H9 (cell line): ENCODE results near the gene CC2D2B. TPM values are rescaled to one million over a fixed set of nuclear protein-coding genes. Genes with fewer than 3 reads are reported as not detected.

Experiments
- DNase-seq: peaks from one replicate; pipeline ENCODE4 v3.0.0-alpha.2; 2017
- H2AFZ ChIP-seq: one replicate; pipeline ENCODE4 v1.6.1; 2013; ENCODE audit warnings: mild to moderate bottlenecking, low read length, control low read depth, moderate library complexity
- H2AK5ac ChIP-seq: 2 replicates; pipeline ENCODE4 v1.6.1; 2013; ENCODE audit warnings: low read length, control low read depth, mixed read lengths; ENCODE audit not compliant: insufficient read length
- H2BK120ac ChIP-seq: one replicate; pipeline ENCODE4 v1.6.1; 2013; ENCODE audit warnings: low read depth, mild to moderate bottlenecking, low read length, control low read depth, inconsistent platforms; ENCODE audit not compliant: poor library complexity, severe bottlenecking
- H2BK12ac ChIP-seq: 2 replicates; pipeline ENCODE4 v1.6.1; 2013; ENCODE audit warnings: low read length, control low read depth, mixed read lengths, low read depth; ENCODE audit not compliant: insufficient read length
- H2BK15ac ChIP-seq: 2 replicates; pipeline ENCODE4 v1.6.1; 2013; ENCODE audit warnings: low read depth, low read length, control low read depth
- H2BK20ac ChIP-seq: one replicate; pipeline ENCODE4 v1.6.1; 2013; ENCODE audit warnings: low read depth, mild to moderate bottlenecking, low read length, control low read depth, inconsistent platforms; ENCODE audit not compliant: poor library complexity, severe bottlenecking
- H2BK5ac ChIP-seq: 2 replicates; pipeline ENCODE4 v1.6.1; 2013; ENCODE audit warnings: low read length, control low read depth, mixed read lengths; ENCODE audit not compliant: insufficient read length
- H3K14ac ChIP-seq: 2 replicates; pipeline ENCODE4 v1.6.1; 2013; ENCODE audit warnings: low read length, control low read depth; ENCODE audit not compliant: insufficient read depth
- H3K18ac ChIP-seq: 2 replicates; pipeline ENCODE4 v1.6.1; 2013; ENCODE audit warnings: low read depth, mild to moderate bottlenecking, mixed read lengths, low read length, control low read depth; ENCODE audit not compliant: insufficient read length
- H3K23ac ChIP-seq: 2 replicates; pipeline ENCODE4 v1.6.1; 2013; ENCODE audit warnings: low read length, control low read depth, mixed read lengths, low read depth; ENCODE audit not compliant: insufficient read length
- H3K23me2 ChIP-seq: 2 replicates; pipeline ENCODE4 v1.6.1; 2013; ENCODE audit warnings: low read depth, mild to moderate bottlenecking, mixed read lengths, low read length, control low read depth; ENCODE audit not compliant: insufficient read length, poor library complexity, severe bottlenecking
- H3K27ac ChIP-seq: 2 replicates; pipeline ENCODE4 v1.5.1; 2013; ENCODE audit warnings: low read length, control low read depth, mixed read lengths, low read depth; ENCODE audit not compliant: insufficient read length
- H3K27me3 ChIP-seq: 2 replicates; pipeline ENCODE4 v1.6.1; 2013; ENCODE audit warnings: low read length, control low read depth, inconsistent platforms; ENCODE audit not compliant: insufficient read depth
- H3K4ac ChIP-seq: 2 replicates; pipeline ENCODE4 v1.6.1; 2013; ENCODE audit warnings: low read depth, mild to moderate bottlenecking, control low read depth, inconsistent platforms, low read length, moderate library complexity
- H3K4me1 ChIP-seq: 2 replicates; pipeline ENCODE4 v1.6.1; 2013; ENCODE audit warnings: low read length, control low read depth, inconsistent platforms; ENCODE audit not compliant: insufficient read depth
- H3K4me2 ChIP-seq: 2 replicates; pipeline ENCODE4 v1.6.1; 2013; ENCODE audit warnings: low read length, control low read depth, mixed read lengths; ENCODE audit not compliant: insufficient read length, insufficient read depth
- H3K56ac ChIP-seq: 2 replicates; pipeline ENCODE4 v1.6.1; 2013; ENCODE audit warnings: low read depth, mild to moderate bottlenecking, mixed read lengths, low read length, control low read depth; ENCODE audit not compliant: insufficient read length
- H3K79me1 ChIP-seq: 2 replicates; pipeline ENCODE4 v1.6.1; 2013; ENCODE audit warnings: low read depth, mild to moderate bottlenecking, moderate library complexity, low read length, control low read depth, inconsistent platforms; ENCODE audit not compliant: insufficient read depth, poor library complexity, severe bottlenecking
- H3K79me2 ChIP-seq: 2 replicates; pipeline ENCODE4 v1.6.1; 2013; ENCODE audit warnings: low read length, control low read depth, inconsistent platforms; ENCODE audit not compliant: insufficient read depth
- H3K9ac ChIP-seq: 2 replicates; pipeline ENCODE4 v1.6.1; 2013; ENCODE audit warnings: low read length, control low read depth, mixed read lengths; ENCODE audit not compliant: insufficient read length; ENCODE audit errors: extremely low read depth
- H3K9me3 ChIP-seq: one replicate; pipeline ENCODE4 v1.6.1; 2013; ENCODE audit warnings: low read depth, low read length, inconsistent platforms; ENCODE audit not compliant: control insufficient read depth
- H3T11ph ChIP-seq: one replicate; pipeline ENCODE4 v1.6.1; 2013; ENCODE audit warnings: mild to moderate bottlenecking, low read length, control low read depth, inconsistent platforms
- H4K20me1 ChIP-seq: one replicate; pipeline ENCODE4 v1.6.1; 2013; ENCODE audit not compliant: control insufficient read depth, insufficient read length, insufficient read depth
- H4K5ac ChIP-seq: 2 replicates; pipeline ENCODE4 v1.6.1; 2013; ENCODE audit warnings: low read depth, mild to moderate bottlenecking, mixed read lengths, low read length, control low read depth; ENCODE audit not compliant: insufficient read length
- H4K8ac ChIP-seq: replicated peaks from 2 replicates; pipeline ENCODE4 v1.6.1; 2013; ENCODE audit warnings: low read length, control low read depth, mixed read lengths, low read depth; ENCODE audit not compliant: insufficient read length
- H4K91ac ChIP-seq: 2 replicates; pipeline ENCODE4 v1.6.1; 2013; ENCODE audit warnings: low read depth, mild to moderate bottlenecking, moderate library complexity, mixed read lengths, low read length, control low read depth; ENCODE audit not compliant: insufficient read length
- H3K27ac Mint-ChIP-seq, 3 experiments: 2 replicates in 2 of 3; 3 replicates in 1 of 3; pipeline ENCODE4 v1.8.0; 2020 to 2021; ENCODE audit warnings: mixed read lengths in 3 of 3, mild to moderate bottlenecking in 1 of 3, moderate library complexity in 1 of 3
- H3K27me3 Mint-ChIP-seq: 2 replicates; pipeline ENCODE4 v1.8.0; 2021; ENCODE audit warnings: low read depth, mild to moderate bottlenecking, moderate library complexity, mixed read lengths
- H3K36me3 Mint-ChIP-seq, 3 experiments: 2 replicates in 2 of 3; 3 replicates in 1 of 3; pipeline ENCODE4 v1.8.0; 2020 to 2021; ENCODE audit warnings: low read depth in 3 of 3, mixed read lengths in 3 of 3; ENCODE audit not compliant: insufficient read depth in 1 of 3
- H3K4me1 Mint-ChIP-seq, 2 experiments: 2 replicates each; pipeline ENCODE4 v1.8.0; 2020; ENCODE audit warnings: mixed read lengths in 2 of 2
- H3K4me3 Mint-ChIP-seq, 2 experiments: 2 replicates in 1 of 2; 3 replicates in 1 of 2; pipeline ENCODE4 v1.8.0; 2020 to 2021; ENCODE audit warnings: mild to moderate bottlenecking in 2 of 2, mixed read lengths in 2 of 2, moderate library complexity in 1 of 2
- H3K9me3 Mint-ChIP-seq, 2 experiments: 2 replicates in 1 of 2; 3 replicates in 1 of 2; pipeline ENCODE4 v1.8.0; 2020; ENCODE audit warnings: mild to moderate bottlenecking in 2 of 2, mixed read lengths in 2 of 2, moderate library complexity in 1 of 2
- CTCF ChIP-seq: fragments of 200-600 bp; sonication (generic); conservative IDR thresholded peaks from 3 replicates; pipeline ENCODE4 v1.8.0; 2021; ENCODE audit warnings: antibody characterized with exemption, mild to moderate bottlenecking
- total RNA-seq: library from RNA; stranded (reverse); gene quantifications from 2 replicates; pipeline ENCODE4 v1.2.1, GENCODE V29; 2021

The CC2D2B gene
- total RNA-seq, 1 experiment from 2014 or later = 0.72 TPM

DNA sequence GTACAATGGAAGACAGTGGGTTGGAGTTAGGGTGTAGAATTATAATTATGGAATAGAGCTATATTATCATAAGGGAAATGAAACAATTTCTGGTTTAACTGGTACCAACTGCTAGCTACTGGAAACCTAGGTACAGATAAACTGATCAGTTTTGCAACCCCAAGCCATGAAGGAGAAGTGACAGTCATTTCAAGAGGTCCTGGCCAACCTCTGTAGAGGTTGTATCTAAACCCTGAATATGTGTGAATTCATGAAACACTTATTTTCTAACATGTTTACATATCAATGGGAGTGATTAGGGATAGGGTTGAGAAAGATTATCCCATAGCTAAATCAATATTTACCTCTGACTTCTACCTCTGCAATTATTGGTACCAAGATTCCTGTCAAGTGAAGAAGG lies 29.9 kb upstream of the CC2D2B start:
- H3K9me3 Mint-ChIP-seq = peaks cover 27% of the 10 kb centered on the region in 2 experiments
- H2BK15ac ChIP-seq = no peak overlapping the region
- H3K27me3 Mint-ChIP-seq = no peaks in the 10 kb centered on the region
- no peak overlapping the region for H3K23ac ChIP-seq
- H3K9ac ChIP-seq = no peak overlapping the region
- H3K27me3 ChIP-seq = no peaks in the 10 kb centered on the region
- H4K5ac ChIP-seq = no peak overlapping the region
- H3K4me2 ChIP-seq = no peak overlapping the region
- no peak overlapping the region for H2BK20ac ChIP-seq
- no peak overlapping the region for H2AFZ ChIP-seq
- H3K14ac ChIP-seq = no peak overlapping the region
- no peak overlapping the region for H3T11ph ChIP-seq
- H4K91ac ChIP-seq = no peak overlapping the region
- no peak overlapping the region for H3K56ac ChIP-seq
- no peak overlapping the region for H3K27ac ChIP-seq
- H2BK5ac ChIP-seq = no peak overlapping the region
- no peak overlapping the region for H2AK5ac ChIP-seq
- H3K4me1 ChIP-seq = no peaks in the 10 kb centered on the region
- no peaks in the 10 kb centered on the region for H3K9me3 ChIP-seq
- H4K8ac ChIP-seq = no peak overlapping the region
- H3K18ac ChIP-seq = no peak overlapping the region
- H2BK12ac ChIP-seq = no peak overlapping the region
- no peaks in the 10 kb centered on the region for H3K23me2 ChIP-seq
- H2BK120ac ChIP-seq = no peak overlapping the region
- no peak overlapping the region for H3K4ac ChIP-seq
- H3K27ac Mint-ChIP-seq = no peak overlapping the region
- H3K79me1 ChIP-seq = no peaks in the 10 kb centered on the region
- H3K36me3 Mint-ChIP-seq = peaks cover 51 to 54% (median 51%) of the 10 kb centered on the region in 3 experiments
- H3K4me3 Mint-ChIP-seq = no peak overlapping the region
- no peaks in the 10 kb centered on the region for H3K79me2 ChIP-seq
- H4K20me1 ChIP-seq = no peaks in the 10 kb centered on the region
- no peak for DNase-seq
- TF ChIP-seq CTCF = no peak
- peaks cover 11% of the 10 kb centered on the region in 2 experiments for H3K4me1 Mint-ChIP-seq
